Measurements from ENCODE around the gene TCP10L.
"Not testable (repeated sequence)": the region's sequence is repeated elsewhere in the genome, so short reads cannot be mapped to it uniquely, and the experiment has no call there.

The TCP10L gene

GRCh38 chr21:32585042-32585710 is at the start of gene TCP10L:
Gene TCP10L, minus strand, starts transcription at chr21:32585523. Its CDS starts 1,219 bp downstream, at chr21:32584304.
- no peak for DNase-seq

GRCh38 chr21:32626621-32627196 is 41.4 kb upstream of the TCP10L start:
- DNase-seq: no peak

GRCh38 chr21:32618218-32618617 is 32.9 kb upstream of the TCP10L start:
- not testable (repeated sequence) for DNase-seq

- no peak for DNase-seq
These were observed 28.2 kb upstream of the TCP10L start for GRCh38 chr21:32613436-32614043.

GRCh38 chr21:32612999-32613337 is 27.6 kb upstream of the TCP10L start:
- no peak for DNase-seq

- DNase-seq: peak; percentile 96
These were observed 27.0 kb upstream of the TCP10L start, which contains the start of gene CFAP298 for GRCh38 chr21:32612075-32612998. Gene CFAP298, minus strand, starts transcription at chr21:32612377. Its CDS starts 134 bp downstream, at chr21:32612243.

- peak; percentile 73 for DNase-seq
These were observed 26.2 kb upstream of the TCP10L start for GRCh38 chr21:32611471-32611997.

GRCh38 chr21:32610940-32611339 is 25.6 kb upstream of the TCP10L start:
- not testable (repeated sequence) for DNase-seq

- no peak for DNase-seq
These were observed 23.5 kb upstream of the TCP10L start for GRCh38 chr21:32608851-32609250.

GRCh38 chr21:32605469-32605868 is 20.1 kb upstream of the TCP10L start:
- DNase-seq: no peak

- no peak for DNase-seq
These were observed 19.1 kb upstream of the TCP10L start for GRCh38 chr21:32604464-32604863.

- no peak for DNase-seq
These were observed 17.8 kb upstream of the TCP10L start for GRCh38 chr21:32603131-32603530.

GRCh38 chr21:32602099-32602498 is 16.8 kb upstream of the TCP10L start:
- DNase-seq: no peak

GRCh38 chr21:32599526-32599925 is 14.2 kb upstream of the TCP10L start:
- no peak for DNase-seq

GRCh38 chr21:32599091-32599490 is 13.8 kb upstream of the TCP10L start:
- DNase-seq: no peak

GRCh38 chr21:32597205-32597604 is 11.9 kb upstream of the TCP10L start:
- DNase-seq: no peak

- DNase-seq: no peak
These were observed 10.1 kb upstream of the TCP10L start for GRCh38 chr21:32595431-32595830.

GRCh38 chr21:32593690-32594089 is 8.4 kb upstream of the TCP10L start:
- DNase-seq: no peak

GRCh38 chr21:32592929-32593502 is 7.7 kb upstream of the TCP10L start:
- no peak for DNase-seq

GRCh38 chr21:32590130-32590529 is 4.8 kb upstream of the TCP10L start:
- no peak for DNase-seq

- peak; percentile 21 for DNase-seq
These were observed 2.3 kb upstream of the TCP10L start for GRCh38 chr21:32587651-32588050.

- DNase-seq: peak; percentile 64
These were observed 1.8 kb upstream of the TCP10L start for GRCh38 chr21:32587120-32587519.

GRCh38 chr21:32585970-32586369 is 647 bp upstream of the TCP10L start:
- DNase-seq: no peak

Data from hematopoietic multipotent progenitor cell treated with erythropoietin and hydrocortisone succinate and interleukin-3 and kit ligand, for 6 days (in vitro differentiated cells).